IPS-NIHi11 (cell line): Measurements from ENCODE around the gene OR10P1.
A peak's percentile ranks its signal among the peaks of the same experiment; 100 is the strongest.

Source experiments
- DNase-seq: peaks from one replicate; pipeline ENCODE4 v3.0.0; 2012; ENCODE audit warnings: mixed read lengths, low spot score

The OR10P1 gene

DNA sequence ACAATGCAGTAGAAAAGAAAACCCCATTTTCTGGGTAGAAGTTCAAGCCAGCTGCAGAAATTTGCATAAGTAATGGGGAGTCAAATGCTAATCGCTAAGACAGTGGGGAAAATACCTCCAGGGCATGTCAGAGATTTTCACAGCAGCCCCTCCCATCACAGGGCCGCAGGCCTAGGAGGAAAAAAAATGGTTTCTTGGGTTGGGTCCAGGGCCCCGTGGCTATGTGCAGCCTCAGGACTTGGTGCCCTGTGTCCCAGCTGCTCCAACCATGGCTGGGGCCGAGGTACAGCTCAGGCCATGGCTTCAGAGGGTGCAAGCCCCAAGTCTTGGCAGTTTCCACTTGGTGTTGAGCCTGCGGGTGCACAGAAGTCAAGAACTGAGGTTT is 14.6 kb downstream of the OR10P1 start:
- DNase-seq, result no peak

DNA sequence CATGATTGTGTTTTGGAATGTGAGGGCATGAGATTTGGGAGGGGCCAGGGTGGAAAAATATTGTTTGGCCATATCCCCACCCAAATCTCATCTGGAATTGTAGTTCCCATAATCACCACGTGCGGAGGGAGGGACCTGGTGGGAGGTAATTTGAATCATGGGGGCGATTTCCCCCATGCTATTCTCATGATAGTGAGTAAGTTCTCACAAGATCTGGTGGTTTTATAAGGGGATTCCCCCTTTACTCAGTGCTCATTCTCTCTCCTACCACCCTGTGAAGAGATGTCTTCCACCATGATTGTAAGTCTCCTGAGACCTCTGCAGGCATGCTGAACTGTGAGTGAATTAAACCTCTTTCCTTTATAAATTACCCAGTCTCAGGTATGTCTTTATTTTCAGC is 15.7 kb downstream of the OR10P1 start:
- no peak for DNase-seq

DNA sequence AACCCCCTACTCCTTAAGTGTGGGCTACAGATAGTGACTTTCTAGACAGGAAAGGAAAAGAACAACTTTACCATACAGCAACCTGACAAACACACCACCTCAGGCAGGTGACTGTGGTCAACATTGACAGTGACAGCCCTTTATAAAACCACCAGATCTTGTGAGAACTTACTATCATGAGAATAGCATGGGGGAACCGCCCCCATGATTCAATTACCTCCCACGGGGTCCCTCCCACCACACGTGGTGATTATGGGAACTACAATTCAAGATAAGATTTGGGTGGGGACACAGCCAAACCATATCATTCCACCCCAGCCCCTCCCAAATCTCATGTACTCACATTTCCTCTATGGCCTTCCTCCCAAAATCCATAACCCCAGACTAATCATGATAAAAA is 16.3 kb downstream of the OR10P1 start:
- DNase-seq, result no peak

- no peak for DNase-seq
Observed at GRCh38 chr12:55654511-55655214, 18.0 kb downstream of the OR10P1 start.

DNA sequence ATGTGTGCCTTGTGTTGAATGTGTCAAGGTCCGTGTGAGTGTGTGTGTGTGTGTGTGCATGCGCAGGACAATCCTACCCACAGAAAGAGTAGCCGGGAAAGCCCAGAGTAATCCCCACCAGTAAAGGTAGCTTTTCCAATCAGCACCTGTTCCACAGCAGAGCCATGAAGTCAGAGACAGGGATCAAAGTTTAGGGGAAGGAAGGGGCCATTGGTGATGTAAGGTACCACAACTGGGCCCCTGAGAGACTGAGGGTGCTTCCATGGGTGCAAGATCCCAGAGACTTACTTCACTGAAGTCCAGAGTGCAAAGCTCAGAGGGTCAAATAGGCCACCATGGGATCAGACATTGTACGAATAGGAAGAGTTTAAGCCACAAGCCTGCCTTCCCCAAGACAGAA is 20.5 kb downstream of the OR10P1 start:
- no peak for DNase-seq

- no peak for DNase-seq
Observed at GRCh38 chr12:55658212-55658611, 21.5 kb downstream of the OR10P1 start.

- DNase-seq, result no peak
Observed at GRCh38 chr12:55658635-55659391, 22.1 kb downstream of the OR10P1 start.

GRCh38 chr12:55659486-55660385 is 23.0 kb downstream of the OR10P1 start:
- no peak for DNase-seq

GRCh38 chr12:55663391-55663790 is 26.7 kb downstream of the OR10P1 start:
- DNase-seq, result no peak

DNA sequence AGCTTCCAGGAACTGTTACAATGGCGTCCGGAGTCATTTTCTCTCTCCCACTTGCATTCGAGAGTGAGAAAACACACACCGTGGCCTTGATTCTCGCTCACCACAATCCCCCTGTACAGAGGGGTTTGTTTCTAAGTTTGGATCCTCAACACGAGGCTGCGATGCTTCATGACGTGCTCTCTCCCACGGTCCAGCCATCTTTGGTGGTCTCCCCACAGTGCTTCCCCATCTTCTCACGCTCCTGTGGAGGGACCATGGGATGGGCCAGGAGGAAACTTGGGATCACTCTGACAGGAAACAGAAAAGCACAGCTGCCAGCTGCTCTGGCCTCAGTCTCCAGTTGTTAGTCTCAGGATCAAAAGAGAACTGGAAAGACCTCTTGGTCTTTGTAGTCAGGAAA is 28.1 kb downstream of the OR10P1 start:
- no peak for DNase-seq

DNA sequence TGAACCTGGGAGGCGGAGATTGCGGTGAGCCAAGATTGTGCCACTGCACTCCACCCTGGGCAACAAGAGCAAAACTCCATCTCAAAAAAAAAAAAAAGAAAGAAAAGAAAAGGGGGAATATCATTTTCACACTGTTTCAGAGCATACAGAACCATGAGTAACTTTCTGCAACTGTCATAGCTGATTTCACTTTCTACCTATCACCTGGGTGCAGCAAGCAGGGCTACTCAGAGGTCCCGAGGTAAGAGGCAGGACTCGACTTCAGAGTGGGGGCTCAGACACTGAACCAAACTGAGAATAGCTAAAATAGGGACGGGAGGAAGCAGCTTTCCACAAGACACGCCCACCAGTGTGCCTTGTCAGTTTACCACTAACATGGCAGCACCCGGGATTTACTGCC is 29.8 kb downstream of the OR10P1 start:
- DNase-seq, result no peak

- no peak for DNase-seq
Observed at GRCh38 chr12:55670276-55670675, 33.6 kb downstream of the OR10P1 start.

DNA sequence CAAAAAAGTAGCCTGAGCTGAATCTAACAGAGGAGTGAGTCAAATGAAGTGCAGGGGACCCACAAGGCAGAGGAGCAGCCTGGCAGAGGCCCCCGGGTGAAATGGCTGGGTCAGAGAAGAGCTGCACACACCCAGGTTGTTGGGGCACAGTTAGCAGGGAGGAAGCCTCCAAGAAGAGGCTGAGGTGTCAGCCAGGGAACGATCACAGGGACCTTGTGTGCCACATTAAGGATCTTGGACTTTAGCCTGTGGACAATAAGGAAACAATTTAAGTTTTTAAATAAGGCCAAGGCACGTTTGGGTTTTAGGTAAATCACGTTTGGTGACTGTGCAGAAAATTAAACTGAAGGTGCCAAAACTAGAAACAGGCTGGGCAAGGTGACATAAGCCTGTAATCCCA is 35.1 kb downstream of the OR10P1 start:
- DNase-seq, result no peak

DNA sequence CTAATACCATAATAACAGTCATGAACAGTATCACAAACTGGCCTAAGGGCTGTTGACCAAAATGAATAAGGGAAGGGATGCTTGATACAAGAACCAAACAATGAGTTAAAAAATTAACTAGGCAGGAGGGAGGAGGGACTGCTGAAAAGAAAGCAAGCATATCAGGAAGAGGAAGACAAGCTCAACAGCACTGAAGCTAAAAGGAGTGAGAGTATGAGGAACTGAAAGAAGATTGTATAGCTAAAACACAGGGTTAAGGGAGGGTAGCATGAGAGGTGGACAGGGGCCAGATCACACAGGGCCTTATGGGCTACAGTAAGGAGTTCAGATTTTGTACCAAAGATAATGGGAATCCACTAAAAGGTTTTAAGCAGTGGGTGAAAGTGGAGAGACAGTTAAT is 36.9 kb downstream of the OR10P1 start:
- no peak for DNase-seq

DNA sequence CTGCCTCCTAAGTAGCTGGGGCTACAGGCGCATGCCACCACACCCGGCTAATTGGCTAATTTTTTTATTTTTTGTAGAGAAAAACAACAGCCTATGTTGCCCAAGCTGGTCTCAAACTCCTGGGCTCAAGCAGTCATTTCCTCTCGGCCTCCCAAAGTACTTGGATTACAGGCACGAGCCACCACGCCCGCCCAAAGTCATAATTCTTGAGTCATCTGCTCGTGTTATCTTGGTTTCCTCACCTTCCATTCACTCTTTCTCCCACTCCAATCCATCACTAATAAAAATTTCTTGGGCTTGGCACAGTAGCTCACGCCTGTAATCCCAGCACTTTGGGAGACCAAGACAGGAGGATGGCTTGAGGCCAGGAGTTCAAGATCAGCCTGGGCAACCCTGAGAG is 39.0 kb downstream of the OR10P1 start:
- no peak for DNase-seq

GRCh38 chr12:55676707-55677106 is 40.0 kb downstream of the OR10P1 start:
- no peak for DNase-seq

GRCh38 chr12:55679691-55680090 is 43.0 kb downstream of the OR10P1 start:
- DNase-seq, result no peak

GRCh38 chr12:55681142-55682077 is 44.7 kb downstream of the OR10P1 start:
- DNase-seq, result peak; percentile 85

DNA sequence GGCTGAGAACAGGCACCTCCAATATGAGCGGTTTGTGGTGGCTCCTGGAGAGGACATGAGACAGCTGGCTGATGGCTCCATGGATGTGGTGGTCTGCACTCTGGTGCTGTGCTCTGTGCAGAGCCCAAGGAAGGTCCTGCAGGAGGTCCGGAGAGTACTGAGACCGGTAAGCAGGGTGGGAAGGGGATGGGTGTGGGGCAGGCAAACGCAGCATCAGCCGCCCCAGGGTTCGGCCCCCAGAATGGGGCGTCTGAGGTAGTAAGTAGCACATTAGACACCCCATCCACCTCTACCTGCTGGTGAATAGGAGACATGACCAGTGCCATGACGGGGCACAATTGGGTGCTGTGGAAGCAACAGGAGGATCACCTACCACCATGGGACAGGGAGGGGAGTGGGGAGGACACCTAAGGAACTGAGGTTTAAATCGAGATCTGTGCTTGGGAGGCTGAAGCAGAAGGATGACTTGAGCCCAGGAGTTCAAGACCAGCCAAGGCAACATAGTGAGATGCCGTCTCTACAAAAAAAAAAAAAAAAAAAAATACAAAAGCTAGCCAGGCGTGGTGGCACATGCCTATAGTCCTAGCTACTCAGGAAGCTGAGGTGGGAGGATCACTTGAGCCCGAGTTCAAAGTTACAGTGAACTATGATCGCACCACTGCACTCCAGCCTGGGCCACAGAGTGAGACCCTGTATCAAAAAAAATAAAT is 45.5 kb downstream of the OR10P1 start:
- no peak for DNase-seq

- DNase-seq, result no peak
Observed at GRCh38 chr12:55683676-55684075, 47.0 kb downstream of the OR10P1 start.

DNA sequence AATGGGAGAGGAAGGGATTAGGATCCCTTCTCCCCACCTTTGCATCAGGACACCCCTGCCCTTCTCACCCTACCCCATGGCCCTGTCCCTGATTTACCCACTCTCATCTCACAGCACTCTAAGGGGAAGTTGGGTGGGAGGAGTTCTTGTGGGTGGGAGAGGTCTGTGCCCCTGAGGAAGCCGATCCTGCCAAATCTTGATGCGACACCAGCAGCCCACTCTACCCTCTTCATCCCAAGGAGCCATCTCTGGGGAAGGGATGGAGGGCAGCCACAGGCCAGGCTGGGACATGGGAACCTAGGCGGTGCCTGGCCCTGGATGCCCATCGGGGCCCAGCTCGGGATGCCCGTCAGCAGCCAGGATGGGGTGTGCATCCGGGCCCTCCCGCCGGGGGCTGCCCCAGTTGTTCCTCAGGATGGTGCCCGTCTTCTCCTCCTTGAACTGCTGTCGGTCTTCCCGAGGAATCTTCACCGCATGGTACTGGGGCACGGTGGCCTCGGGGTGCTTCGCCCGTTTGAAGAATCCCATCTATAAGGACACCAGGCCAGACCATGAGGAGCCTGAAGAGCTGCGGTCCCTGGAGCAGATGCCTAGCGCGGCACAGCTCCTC is 48.2 kb downstream of the OR10P1 start:
- no peak for DNase-seq
